HepG2 (cell line): ENCODE measurements around the gene ANXA10. TPM values are rescaled to one million over a fixed set of nuclear protein-coding genes. Genes with fewer than 3 reads are reported as not detected.

Source experiments
- ATAC-seq: fragments of 200-7000 bp; cut with Tn5 transposase; 3 replicates; pipeline ENCODE4 v1.9.1; 2020; ENCODE audit warnings: mild to moderate bottlenecking, moderate library complexity
- BruUV-seq: library from RNA; stranded (reverse); fragments of 400-500 nt; replicated peaks from 2 replicates; lab custom pipeline; 2021; lab: Mats Ljungman, UMichigan
- CTCF ChIA-PET: fragments of 300-600 bp; formaldehyde crosslinking; extraction: SDS; loops from one replicate; lab custom pipeline; 2021; ENCODE audit warnings: low total read pairs, inconsistent platforms, low intra/inter-chr PET ratio; lab: Yijun Ruan, JAX
- POLR2A ChIA-PET: fragments of 350-600 bp; sonication (Branson Sonifier 250); formaldehyde crosslinking; loops from one replicate; lab custom pipeline; 2020; ENCODE audit warnings: antibody characterized with exemption, inconsistent platforms; lab: Yijun Ruan, JAX
- DNase-seq: peaks from one replicate; pipeline ENCODE4 v3.0.0-alpha.2; 2015; ENCODE audit warnings: low spot score
- FAIRE-seq: peaks from 3 replicates; lab custom pipeline; 2011; peaks lifted over from hg19 to GRCh38; lab: Jason Lieb, UNC
- H2AFZ ChIP-seq: one replicate; pipeline ENCODE4 v1.6.1; 2011; ENCODE audit warnings: low read length, inconsistent platforms
- H3K27ac ChIP-seq: fragments of 300-600 bp; 3 replicates; pipeline ENCODE4 v1.8.0; 2011; ENCODE audit warnings: mixed run types, mild to moderate bottlenecking, mixed read lengths, low read length, inconsistent platforms; ENCODE audit not compliant: insufficient read depth; ENCODE audit errors: extremely low read length
- H3K27me3 ChIP-seq, 2 experiments: fragments of 200-600 bp in 1 of 2; 2 replicates in 1 of 2; 3 replicates in 1 of 2; pipeline versions ENCODE4 v1.6.0 to v1.8.0; 2011; ENCODE audit warnings: low read length in 2 of 2, mild to moderate bottlenecking in 2 of 2, moderate library complexity in 2 of 2, inconsistent platforms in 1 of 2; ENCODE audit not compliant: insufficient read depth in 2 of 2, control insufficient read depth in 1 of 2
- H3K36me3 ChIP-seq, 2 experiments: fragments of 200-600 bp in 1 of 2; replicated peaks in 1 of 2; 2 replicates in 1 of 2; 3 replicates in 1 of 2; pipeline versions ENCODE4 v1.5.1 to v1.8.0; 2011; ENCODE audit warnings: low read length in 2 of 2, inconsistent platforms in 1 of 2; ENCODE audit not compliant: insufficient read depth in 2 of 2, control insufficient read depth in 1 of 2
- H3K4me1 ChIP-seq: 2 replicates; pipeline ENCODE4 v1.5.1; 2012; ENCODE audit warnings: low read length, inconsistent platforms; ENCODE audit not compliant: insufficient read depth
- H3K4me2 ChIP-seq: 2 replicates; pipeline ENCODE4 v1.6.0; 2011; ENCODE audit warnings: low read depth, low read length, inconsistent platforms
- H3K4me3 ChIP-seq, 3 experiments: fragments of 200-600 bp in 1 of 3; sonication (generic), shearing (Covaris generic) in 1 of 3; replicated peaks in 1 of 3; 2 replicates each; pipeline ENCODE4 v1.5.1; 2011 to 2016; ENCODE audit warnings: low read length in 3 of 3, inconsistent platforms in 2 of 3, low read depth in 2 of 3, mild to moderate bottlenecking in 2 of 3, control low read depth in 1 of 3, mixed read lengths in 1 of 3; ENCODE audit not compliant: insufficient read depth in 1 of 3
- H3K79me2 ChIP-seq: one replicate; pipeline ENCODE4 v1.6.1; 2011; ENCODE audit warnings: low read length, inconsistent platforms; ENCODE audit not compliant: insufficient read depth
- H3K9ac ChIP-seq: 2 replicates; pipeline ENCODE4 v1.6.0; 2011; ENCODE audit warnings: mild to moderate bottlenecking, low read depth, low read length, inconsistent platforms; ENCODE audit not compliant: insufficient read depth
- H3K9me3 ChIP-seq: 2 replicates; pipeline ENCODE4 v1.5.1; 2012; ENCODE audit warnings: mild to moderate bottlenecking, low read length
- H4K20me1 ChIP-seq: 2 replicates; pipeline ENCODE4 v1.6.0; 2011; ENCODE audit warnings: inconsistent platforms, mild to moderate bottlenecking, low read length, moderate library complexity; ENCODE audit not compliant: insufficient read depth
- ARNT2 ChIP-seq: sonication (generic); formaldehyde crosslinking; IDR thresholded peaks from 2 replicates; pipeline ENCODE4 v1.8.0; 2022; ENCODE audit warnings: mild to moderate bottlenecking, low read depth, missing genetic modification reagents, moderate library complexity
- EED ChIP-seq: sonication (generic); formaldehyde crosslinking; IDR thresholded peaks from 2 replicates; pipeline ENCODE4 v1.5.0; 2020; ENCODE audit warnings: mild to moderate bottlenecking, missing genetic modification reagents
- HOXA5 ChIP-seq: sonication (generic); formaldehyde crosslinking; IDR thresholded peaks from 2 replicates; pipeline ENCODE4 v1.4.0; 2020; ENCODE audit warnings: missing genetic modification reagents
- ZFP37 ChIP-seq: sonication (generic); formaldehyde crosslinking; IDR thresholded peaks from 2 replicates; pipeline ENCODE4 v1.4.0; 2020; ENCODE audit warnings: missing genetic modification reagents, borderline replicate concordance
- in situ Hi-C: cut with HindIII; loops from 2 replicates; pipeline ENCODE4 v1.10.0; 2017; ENCODE audit warnings: low pct_unique_long_range_greater_than_20kb; ENCODE audit not compliant: extremely low pct_ligation_motif_present
- intact Hi-C: fragments of 100-400 bp; cut with micrococcal nuclease; formaldehyde crosslinking; loops from one replicate; pipeline ENCODE4 v1.10.0; 2022; ENCODE audit not compliant: unreplicated experiment
- polyA plus RNA-seq, 8 experiments: library from polyadenylated mRNA; depleted of rRNA in 3 of 8; stranded (reverse) in 7 of 8; unstranded in 1 of 8; fragments of >200 nt; fragmentation: Illumina TruSeq in 4 of 8; extraction: Trizol in 4 of 8; gene quantifications; 2 replicates each; pipeline versions ENCODE4 v1.2.1 to v1.2.3, GENCODE V29; 2011 to 2016; ENCODE audit warnings: low read depth in 4 of 8, missing spikeins in 1 of 8, mixed read lengths in 1 of 8; ENCODE audit not compliant: insufficient read depth in 1 of 8
- total RNA-seq, 5 experiments: library from RNA; depleted of rRNA; stranded (reverse); fragments of >200 nt; fragmentation: Illumina TruSeq; extraction: Trizol; gene quantifications; 2 replicates each; pipeline ENCODE4 v1.2.3, GENCODE V29; 2016; ENCODE audit warnings: low read depth in 1 of 5
- TF ChIP-seq, protein P1 (sequence below), 2 experiments: IDR thresholded peaks; 2 replicates each; pipeline ENCODE4 v1.6.1; 2011 to 2012; ENCODE audit warnings: low read length in 2 of 2, borderline replicate concordance in 1 of 2, low read depth in 1 of 2, mild to moderate bottlenecking in 1 of 2, moderate library complexity in 1 of 2
- TF ChIP-seq, protein P2 (sequence below): sonication (generic); formaldehyde crosslinking; IDR thresholded peaks from 2 replicates; pipeline ENCODE4 v1.4.0; 2020; ENCODE audit warnings: low read depth, missing genetic modification reagents

ANXA10 gene
- total and polyA plus RNA-seq, 2 of the 13 experiments (the other 11 are each of a cell fraction or from before 2014, with no cell fraction given), result 0.08 TPM; not detected in 1

DNA sequence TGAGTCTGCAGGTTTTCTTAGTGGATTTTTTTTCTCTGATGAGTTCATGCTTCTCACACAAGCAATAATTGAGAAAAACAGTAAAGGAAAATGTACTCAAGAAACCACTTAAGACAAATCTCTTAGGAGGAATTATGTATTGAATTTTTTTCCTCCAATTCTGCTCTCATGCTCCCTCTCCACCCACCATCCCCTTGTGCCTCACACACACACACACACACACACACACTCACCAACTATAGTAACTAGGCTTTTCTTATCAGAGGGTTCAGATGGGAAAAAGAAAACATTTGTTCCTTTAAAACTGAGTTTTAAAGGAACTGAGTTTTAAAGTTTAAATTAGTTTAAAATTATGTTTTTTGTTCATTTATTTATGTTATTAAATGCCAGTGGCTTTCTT, 47.0 kb upstream of the ANXA10 start:
- no peaks in the 10 kb centered on the region for H3K27me3 ChIP-seq
- no peak for TF ChIP-seq EED
- TF ChIP-seq, protein P1, sequence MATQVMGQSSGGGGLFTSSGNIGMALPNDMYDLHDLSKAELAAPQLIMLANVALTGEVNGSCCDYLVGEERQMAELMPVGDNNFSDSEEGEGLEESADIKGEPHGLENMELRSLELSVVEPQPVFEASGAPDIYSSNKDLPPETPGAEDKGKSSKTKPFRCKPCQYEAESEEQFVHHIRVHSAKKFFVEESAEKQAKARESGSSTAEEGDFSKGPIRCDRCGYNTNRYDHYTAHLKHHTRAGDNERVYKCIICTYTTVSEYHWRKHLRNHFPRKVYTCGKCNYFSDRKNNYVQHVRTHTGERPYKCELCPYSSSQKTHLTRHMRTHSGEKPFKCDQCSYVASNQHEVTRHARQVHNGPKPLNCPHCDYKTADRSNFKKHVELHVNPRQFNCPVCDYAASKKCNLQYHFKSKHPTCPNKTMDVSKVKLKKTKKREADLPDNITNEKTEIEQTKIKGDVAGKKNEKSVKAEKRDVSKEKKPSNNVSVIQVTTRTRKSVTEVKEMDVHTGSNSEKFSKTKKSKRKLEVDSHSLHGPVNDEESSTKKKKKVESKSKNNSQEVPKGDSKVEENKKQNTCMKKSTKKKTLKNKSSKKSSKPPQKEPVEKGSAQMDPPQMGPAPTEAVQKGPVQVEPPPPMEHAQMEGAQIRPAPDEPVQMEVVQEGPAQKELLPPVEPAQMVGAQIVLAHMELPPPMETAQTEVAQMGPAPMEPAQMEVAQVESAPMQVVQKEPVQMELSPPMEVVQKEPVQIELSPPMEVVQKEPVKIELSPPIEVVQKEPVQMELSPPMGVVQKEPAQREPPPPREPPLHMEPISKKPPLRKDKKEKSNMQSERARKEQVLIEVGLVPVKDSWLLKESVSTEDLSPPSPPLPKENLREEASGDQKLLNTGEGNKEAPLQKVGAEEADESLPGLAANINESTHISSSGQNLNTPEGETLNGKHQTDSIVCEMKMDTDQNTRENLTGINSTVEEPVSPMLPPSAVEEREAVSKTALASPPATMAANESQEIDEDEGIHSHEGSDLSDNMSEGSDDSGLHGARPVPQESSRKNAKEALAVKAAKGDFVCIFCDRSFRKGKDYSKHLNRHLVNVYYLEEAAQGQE (IDR thresholded peaks at IDR 0.05; ENCODE audit: borderline replicate concordance in 1 of 2, low read depth in 1 of 2, low read length in 2 of 2), result no peak
- TF ChIP-seq, protein P2, sequence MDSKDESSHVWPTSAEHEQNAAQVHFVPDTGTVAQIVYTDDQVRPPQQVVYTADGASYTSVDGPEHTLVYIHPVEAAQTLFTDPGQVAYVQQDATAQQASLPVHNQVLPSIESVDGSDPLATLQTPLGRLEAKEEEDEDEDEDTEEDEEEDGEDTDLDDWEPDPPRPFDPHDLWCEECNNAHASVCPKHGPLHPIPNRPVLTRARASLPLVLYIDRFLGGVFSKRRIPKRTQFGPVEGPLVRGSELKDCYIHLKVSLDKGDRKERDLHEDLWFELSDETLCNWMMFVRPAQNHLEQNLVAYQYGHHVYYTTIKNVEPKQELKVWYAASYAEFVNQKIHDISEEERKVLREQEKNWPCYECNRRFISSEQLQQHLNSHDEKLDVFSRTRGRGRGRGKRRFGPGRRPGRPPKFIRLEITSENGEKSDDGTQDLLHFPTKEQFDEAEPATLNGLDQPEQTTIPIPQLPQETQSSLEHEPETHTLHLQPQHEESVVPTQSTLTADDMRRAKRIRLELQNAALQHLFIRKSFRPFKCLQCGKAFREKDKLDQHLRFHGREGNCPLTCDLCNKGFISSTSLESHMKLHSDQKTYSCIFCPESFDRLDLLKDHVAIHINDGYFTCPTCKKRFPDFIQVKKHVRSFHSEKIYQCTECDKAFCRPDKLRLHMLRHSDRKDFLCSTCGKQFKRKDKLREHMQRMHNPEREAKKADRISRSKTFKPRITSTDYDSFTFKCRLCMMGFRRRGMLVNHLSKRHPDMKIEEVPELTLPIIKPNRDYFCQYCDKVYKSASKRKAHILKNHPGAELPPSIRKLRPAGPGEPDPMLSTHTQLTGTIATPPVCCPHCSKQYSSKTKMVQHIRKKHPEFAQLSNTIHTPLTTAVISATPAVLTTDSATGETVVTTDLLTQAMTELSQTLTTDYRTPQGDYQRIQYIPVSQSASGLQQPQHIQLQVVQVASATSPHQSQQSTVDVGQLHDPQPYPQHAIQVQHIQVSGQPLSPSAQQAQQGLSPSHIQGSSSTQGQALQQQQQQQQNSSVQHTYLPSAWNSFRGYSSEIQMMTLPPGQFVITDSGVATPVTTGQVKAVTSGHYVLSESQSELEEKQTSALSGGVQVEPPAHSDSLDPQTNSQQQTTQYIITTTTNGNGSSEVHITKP, result no peak
- TF ChIP-seq ARNT2 (CRISPR knock-in tag), result no peak
- no peak for TF ChIP-seq HOXA5 (CRISPR knock-in tag)
- no peak for TF ChIP-seq ZFP37 (CRISPR knock-in tag)
- TF ChIP-seq, all 625 proteins: peak for 0
- Histone ChIP-seq H3K27ac (no peak overlapping the region), H4K20me1 (no peaks in the 10 kb centered on the region), H3K36me3 (no peaks in the 10 kb centered on the region), H3K9me3 (peaks cover 18% of the 10 kb centered on the region), H3K4me2 (no peak overlapping the region), H3K9ac (no peak overlapping the region), H3K79me2 (no peaks in the 10 kb centered on the region), H3K4me3 (no peak overlapping the region), H2AFZ (no peak overlapping the region), H3K4me1 (no peaks in the 10 kb centered on the region)
- DNase-seq, result no peak
- FAIRE-seq, result no peak
- POLR2A ChIA-PET, result no interaction called here
- ATAC-seq, result no peak
- intact Hi-C loops, result no loop called here
- BruUV-seq, result no TSS peak
- in situ Hi-C loops, result no loop called here
- CTCF ChIA-PET, result no interaction called here
